ENCODE results near the gene KLHDC7B. TPM values are rescaled to one million over a fixed set of nuclear protein-coding genes. Genes with fewer than 3 reads are reported as not detected.

Gene KLHDC7B
- total and polyA plus RNA-seq, 2 of the 13 experiments (the other 11 are each of a cell fraction or from before 2014, with no cell fraction given), result 0.11 TPM; not detected in 1

- TF ChIP-seq ZNF597 (CRISPR knock-in tag; IDR thresholded peaks at IDR 0.05) (no peak), KAT2B (IDR thresholded peaks at IDR 0.05; ENCODE audit: borderline replicate concordance, low read depth, low read length) (no peak), THYN1 (CRISPR knock-in tag; IDR thresholded peaks at IDR 0.05; ENCODE audit: borderline replicate concordance, low read depth) (no peak), ZNF18 (CRISPR knock-in tag; IDR thresholded peaks at IDR 0.05; ENCODE audit: insufficient replicate concordance) (no peak), MLXIP (CRISPR knock-in tag; IDR thresholded peaks at IDR 0.05; ENCODE audit: borderline replicate concordance) (no peak), ZKSCAN1 (IDR thresholded peaks at IDR 0.05; ENCODE audit: low read length) (no peak), TRIM24 (CRISPR knock-in tag; IDR thresholded peaks at IDR 0.05) (no peak), AFF4 (CRISPR knock-in tag; IDR thresholded peaks at IDR 0.05) (no peak), ZUFSP (CRISPR knock-in tag; IDR thresholded peaks at IDR 0.05; ENCODE audit: borderline replicate concordance) (no peak), ZNF639 (CRISPR knock-in tag; conservative IDR thresholded peaks at IDR 0.05) (peak; percentile 78), MTA3 (CRISPR knock-in tag; IDR thresholded peaks at IDR 0.05) (no peak), NPAS2 (CRISPR knock-in tag; IDR thresholded peaks at IDR 0.05; ENCODE audit: borderline replicate concordance) (no peak)
Measured at GRCh38 chr22:50507991-50508884, 37.5 kb upstream of the KLHDC7B start, which contains the start of gene NCAPH2 (continued).
